Measurements from ENCODE around the gene ESM1. TPM values are rescaled to one million over a fixed set of nuclear protein-coding genes. Genes with fewer than 3 reads are reported as not detected.

ESM1 gene
- total RNA-seq, 4 donors from 2014 or later: 0.33 TPM; not detected in 3

GRCh38 chr5:54944364-54944763, 41.0 kb downstream of the ESM1 start:
- H3K27ac ChIP-seq (replicated peaks in 1 of 4): no peak overlapping the region
- no peaks in the 10 kb centered on the region for H3K9me3 ChIP-seq
- 79% methylated on average over 7 of the region's 7 CpGs for WGBS
- no peaks in the 10 kb centered on the region for H3K4me1 ChIP-seq
- H3K27me3 ChIP-seq: peaks cover 0 to 6% (median 0%) of the 10 kb centered on the region in 4 donors
- intact Hi-C loops (cut with DNase I): no loop called here
- no peak overlapping the region for H3K4me3 ChIP-seq
- no peak for TF ChIP-seq EP300 (IDR thresholded peaks at IDR 0.05)
- TF ChIP-seq, protein P1, sequence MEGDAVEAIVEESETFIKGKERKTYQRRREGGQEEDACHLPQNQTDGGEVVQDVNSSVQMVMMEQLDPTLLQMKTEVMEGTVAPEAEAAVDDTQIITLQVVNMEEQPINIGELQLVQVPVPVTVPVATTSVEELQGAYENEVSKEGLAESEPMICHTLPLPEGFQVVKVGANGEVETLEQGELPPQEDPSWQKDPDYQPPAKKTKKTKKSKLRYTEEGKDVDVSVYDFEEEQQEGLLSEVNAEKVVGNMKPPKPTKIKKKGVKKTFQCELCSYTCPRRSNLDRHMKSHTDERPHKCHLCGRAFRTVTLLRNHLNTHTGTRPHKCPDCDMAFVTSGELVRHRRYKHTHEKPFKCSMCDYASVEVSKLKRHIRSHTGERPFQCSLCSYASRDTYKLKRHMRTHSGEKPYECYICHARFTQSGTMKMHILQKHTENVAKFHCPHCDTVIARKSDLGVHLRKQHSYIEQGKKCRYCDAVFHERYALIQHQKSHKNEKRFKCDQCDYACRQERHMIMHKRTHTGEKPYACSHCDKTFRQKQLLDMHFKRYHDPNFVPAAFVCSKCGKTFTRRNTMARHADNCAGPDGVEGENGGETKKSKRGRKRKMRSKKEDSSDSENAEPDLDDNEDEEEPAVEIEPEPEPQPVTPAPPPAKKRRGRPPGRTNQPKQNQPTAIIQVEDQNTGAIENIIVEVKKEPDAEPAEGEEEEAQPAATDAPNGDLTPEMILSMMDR (IDR thresholded peaks at IDR 0.05): peak in 2 of 3 experiments; percentile 34 to 55
- no peak for TF ChIP-seq POLR2AphosphoS5 (IDR thresholded peaks at IDR 0.05)
- no peaks in the 10 kb centered on the region for H3K36me3 ChIP-seq
- peak; percentile 75 for DNase-seq (ENCODE audit: extremely low spot score)

DNA sequence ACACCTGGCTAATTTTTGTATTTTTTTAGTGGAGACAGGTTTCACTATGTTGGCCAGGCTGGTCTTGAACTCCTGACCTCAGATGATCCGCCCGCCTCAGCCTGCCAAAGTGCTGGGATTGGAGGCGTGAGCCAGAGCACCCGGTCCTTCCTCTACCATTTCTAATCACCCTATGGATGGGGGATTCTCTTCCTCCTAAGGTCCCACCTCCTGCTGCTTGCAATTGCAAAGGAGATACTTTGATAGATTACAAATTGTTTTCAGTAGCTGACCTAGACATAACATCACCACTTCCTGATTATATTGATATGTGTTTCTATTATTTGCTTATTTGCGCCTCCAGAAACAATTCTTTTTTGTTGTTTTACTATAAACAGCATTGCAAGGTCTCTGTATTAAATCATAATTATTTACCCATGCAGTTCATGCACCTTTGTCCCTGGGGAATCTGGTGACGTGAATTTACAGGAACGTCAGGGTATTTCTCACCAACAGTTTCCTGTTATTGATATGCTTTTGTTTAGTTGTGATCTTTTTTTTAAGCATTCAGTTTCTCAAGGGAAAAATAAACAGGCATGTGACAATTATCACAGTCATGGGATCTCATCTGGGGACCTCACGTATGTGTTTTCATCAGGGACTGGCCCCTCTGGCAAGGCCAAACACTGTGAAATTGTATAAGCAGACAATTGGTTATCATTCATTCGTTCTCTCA, 43.2 kb downstream of the ESM1 start:
- H3K9me3 ChIP-seq: no peaks in the 10 kb centered on the region
- H3K27me3 ChIP-seq: peaks cover 0 to 13% (median 0%) of the 10 kb centered on the region in 4 donors
- H3K4me1 ChIP-seq: no peaks in the 10 kb centered on the region
- 64% methylated on average over 9 of the region's 9 CpGs for WGBS
- no peak overlapping the region for H3K27ac ChIP-seq (replicated peaks in 1 of 4)
- peak; percentile 29 for DNase-seq (ENCODE audit: extremely low spot score)
- intact Hi-C loops (cut with DNase I): no loop called here
- TF ChIP-seq EP300 (IDR thresholded peaks at IDR 0.05) (no peak), POLR2AphosphoS5 (IDR thresholded peaks at IDR 0.05) (no peak), POLR2A (IDR thresholded peaks at IDR 0.05; ENCODE audit: low read depth) (no peak)
- TF ChIP-seq, protein P1 (IDR thresholded peaks at IDR 0.05): no peak
- no peaks in the 10 kb centered on the region for H3K36me3 ChIP-seq
- H3K4me3 ChIP-seq: no peak overlapping the region

GRCh38 chr5:54936201-54936600, 49.2 kb downstream of the ESM1 start:
- H3K27ac ChIP-seq (replicated peaks in 1 of 4): no peak overlapping the region
- H3K36me3 ChIP-seq: no peaks in the 10 kb centered on the region
- 70% methylated on average over 5 of the region's 5 CpGs for WGBS
- intact Hi-C loops (cut with DNase I): no loop called here
- TF ChIP-seq EP300 (IDR thresholded peaks at IDR 0.05): no peak
- TF ChIP-seq, protein P1 (IDR thresholded peaks at IDR 0.05): no peak
- no peak for TF ChIP-seq POLR2AphosphoS5 (IDR thresholded peaks at IDR 0.05)
- no peak for TF ChIP-seq POLR2A (IDR thresholded peaks at IDR 0.05; ENCODE audit: low read depth)
- no peak for DNase-seq (ENCODE audit: extremely low spot score)
- no peaks in the 10 kb centered on the region for H3K9me3 ChIP-seq
- H3K4me1 ChIP-seq: no peaks in the 10 kb centered on the region
- H3K4me3 ChIP-seq: no peak overlapping the region
- peaks cover 0 to 17% (median 0%) of the 10 kb centered on the region in 4 donors for H3K27me3 ChIP-seq

GRCh38 chr5:54932789-54933188, 52.6 kb downstream of the ESM1 start:
- peaks cover 0 to 15% (median 0%) of the 10 kb centered on the region in 4 donors for H3K27me3 ChIP-seq
- 58% methylated on average over 6 of the region's 6 CpGs for WGBS
- TF ChIP-seq POLR2AphosphoS5 (IDR thresholded peaks at IDR 0.05) (no peak), EP300 (IDR thresholded peaks at IDR 0.05) (no peak), POLR2A (IDR thresholded peaks at IDR 0.05; ENCODE audit: low read depth) (no peak)
- TF ChIP-seq, protein P1 (IDR thresholded peaks at IDR 0.05): no peak
- H3K27ac ChIP-seq (replicated peaks in 1 of 4): no peak overlapping the region
- no peaks in the 10 kb centered on the region for H3K4me1 ChIP-seq
- H3K36me3 ChIP-seq: no peaks in the 10 kb centered on the region
- no peaks in the 10 kb centered on the region for H3K9me3 ChIP-seq
- H3K4me3 ChIP-seq: no peak overlapping the region
- intact Hi-C loops (cut with DNase I): no loop called here
- no peak for DNase-seq (ENCODE audit: extremely low spot score)

All from esophagus muscularis mucosa (tissue), 4 donors.